Stimulated activated CD4-positive, alpha-beta T cell treated with anti-CD3 and anti-CD28 coated beads, Interleukin-4, amount 100 ng/mL, for 48 hours (primary cell): ENCODE results near the gene KCMF1.

Source experiments
- DNase-seq, 2 donors: peaks; one replicate each; pipeline ENCODE4 v3.0.0-alpha.2; 2020; ENCODE audit warnings: low read depth in 2 of 2

KCMF1 gene

GRCh38 chr2:84980263-84980983 lies 9.5 kb downstream of the KCMF1 start:
- no peak for DNase-seq

GRCh38 chr2:84986018-84986417 lies 15.1 kb downstream of the KCMF1 start:
- DNase-seq, result no peak

- DNase-seq, result no peak
Observed at GRCh38 chr2:84989422-84989821, 18.5 kb downstream of the KCMF1 start.

GRCh38 chr2:84989927-84990326 lies 19.0 kb downstream of the KCMF1 start:
- DNase-seq, result no peak

- no peak for DNase-seq
Observed at GRCh38 chr2:84991404-84992160, 20.6 kb downstream of the KCMF1 start.

GRCh38 chr2:84995826-84996225 lies 24.9 kb downstream of the KCMF1 start:
- DNase-seq, result no peak

GRCh38 chr2:84996909-84997308 lies 25.9 kb downstream of the KCMF1 start:
- DNase-seq, result no peak

GRCh38 chr2:84999553-84999955 lies 28.6 kb downstream of the KCMF1 start:
- no peak for DNase-seq

- DNase-seq, result no peak
Observed at GRCh38 chr2:85001595-85001994, 30.6 kb downstream of the KCMF1 start.

- no peak for DNase-seq
Observed at GRCh38 chr2:85002534-85002933, 31.6 kb downstream of the KCMF1 start.

GRCh38 chr2:85008252-85008651 lies 37.3 kb downstream of the KCMF1 start:
- no peak for DNase-seq

GRCh38 chr2:85009019-85009618 lies 38.2 kb downstream of the KCMF1 start:
- DNase-seq, result no peak

- no peak for DNase-seq
Observed at GRCh38 chr2:85010404-85010803, 39.4 kb downstream of the KCMF1 start.

GRCh38 chr2:85011098-85011497 lies 40.1 kb downstream of the KCMF1 start:
- no peak for DNase-seq

GRCh38 chr2:85011747-85012146 lies 40.8 kb downstream of the KCMF1 start:
- DNase-seq, result no peak

- DNase-seq, result no peak
Observed at GRCh38 chr2:85012431-85012830, 41.5 kb downstream of the KCMF1 start.

GRCh38 chr2:85012855-85013254 lies 41.9 kb downstream of the KCMF1 start:
- no peak for DNase-seq

GRCh38 chr2:85015653-85016360 lies 44.8 kb downstream of the KCMF1 start:
- DNase-seq, result no peak

- no peak for DNase-seq
Observed at GRCh38 chr2:85016446-85016845, 45.5 kb downstream of the KCMF1 start.

GRCh38 chr2:85017411-85018048 lies 46.6 kb downstream of the KCMF1 start:
- DNase-seq, result no peak

GRCh38 chr2:85018049-85018447 lies 47.1 kb downstream of the KCMF1 start:
- no peak for DNase-seq

- no peak for DNase-seq
Observed at GRCh38 chr2:85019121-85019520, 48.2 kb downstream of the KCMF1 start.
